ENCODE measurements around the gene FRS2.
"Not testable (repeated sequence)": the region's sequence is repeated elsewhere in the genome, so short reads cannot be mapped to it uniquely, and the experiment has no call there.

DNA sequence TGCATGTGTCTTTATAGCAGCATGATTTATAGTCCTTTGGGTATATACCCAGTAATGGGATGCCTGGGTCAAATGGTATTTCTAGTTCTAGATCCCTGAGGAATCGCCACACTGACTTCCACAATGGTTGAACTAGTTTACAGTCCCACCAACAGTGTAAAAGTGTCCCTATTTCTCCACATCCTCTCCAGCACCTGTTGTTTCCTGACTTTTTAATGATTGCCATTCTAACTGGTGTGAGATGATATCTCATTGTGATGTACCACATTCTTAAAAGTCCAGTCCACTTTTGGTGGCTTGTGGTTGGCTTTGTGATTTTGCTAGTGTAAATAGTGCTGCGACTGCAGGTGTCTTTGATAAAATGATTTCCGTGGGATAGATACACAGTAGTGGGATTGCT is 134.1 kb downstream of the FRS2 start:
- TF ChIP-seq, protein P1, sequence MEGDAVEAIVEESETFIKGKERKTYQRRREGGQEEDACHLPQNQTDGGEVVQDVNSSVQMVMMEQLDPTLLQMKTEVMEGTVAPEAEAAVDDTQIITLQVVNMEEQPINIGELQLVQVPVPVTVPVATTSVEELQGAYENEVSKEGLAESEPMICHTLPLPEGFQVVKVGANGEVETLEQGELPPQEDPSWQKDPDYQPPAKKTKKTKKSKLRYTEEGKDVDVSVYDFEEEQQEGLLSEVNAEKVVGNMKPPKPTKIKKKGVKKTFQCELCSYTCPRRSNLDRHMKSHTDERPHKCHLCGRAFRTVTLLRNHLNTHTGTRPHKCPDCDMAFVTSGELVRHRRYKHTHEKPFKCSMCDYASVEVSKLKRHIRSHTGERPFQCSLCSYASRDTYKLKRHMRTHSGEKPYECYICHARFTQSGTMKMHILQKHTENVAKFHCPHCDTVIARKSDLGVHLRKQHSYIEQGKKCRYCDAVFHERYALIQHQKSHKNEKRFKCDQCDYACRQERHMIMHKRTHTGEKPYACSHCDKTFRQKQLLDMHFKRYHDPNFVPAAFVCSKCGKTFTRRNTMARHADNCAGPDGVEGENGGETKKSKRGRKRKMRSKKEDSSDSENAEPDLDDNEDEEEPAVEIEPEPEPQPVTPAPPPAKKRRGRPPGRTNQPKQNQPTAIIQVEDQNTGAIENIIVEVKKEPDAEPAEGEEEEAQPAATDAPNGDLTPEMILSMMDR (conservative IDR thresholded peaks at IDR 0.05), result not testable (repeated sequence)
- not testable (repeated sequence) for TF ChIP-seq ZFX (IDR thresholded peaks at IDR 0.05)

Measured in C4-2B (cell line).